GM18508 (cell line): Measurements from ENCODE around the gene MAPK8.
A peak's percentile ranks its signal among the peaks of the same experiment; 100 is the strongest.
"Not testable (repeated sequence)": the region's sequence is repeated elsewhere in the genome, so short reads cannot be mapped to it uniquely, and the experiment has no call there.

Experiments
- ATAC-seq: cut with Tn5 transposase; IDR thresholded peaks from one replicate; pipeline ENCODE4 v1.9.1; 2021; ENCODE audit warnings: moderate number of reproducible peaks; ENCODE audit not compliant: insufficient read depth, unreplicated experiment

The MAPK8 gene

GRCh38 chr10:48306265-48306869 is at the start of gene MAPK8:
Gene MAPK8 (plus strand): TSS chr10:48306677. CDS start chr10:48401661, 94,984 bp downstream.
- peak; percentile 40 for ATAC-seq

- no peak for ATAC-seq
Measured at GRCh38 chr10:48257407-48257961, 49.0 kb upstream of the MAPK8 start.

- no peak for ATAC-seq
Measured at GRCh38 chr10:48258105-48258504, 48.4 kb upstream of the MAPK8 start.

GRCh38 chr10:48266528-48266927 is 39.9 kb upstream of the MAPK8 start:
- ATAC-seq = no peak

- no peak for ATAC-seq
Measured at GRCh38 chr10:48271047-48271730, 35.3 kb upstream of the MAPK8 start.

- no peak for ATAC-seq
Measured at GRCh38 chr10:48272682-48273081, 33.8 kb upstream of the MAPK8 start.

GRCh38 chr10:48273741-48274140 is 32.7 kb upstream of the MAPK8 start:
- no peak for ATAC-seq

- ATAC-seq = no peak
Measured at GRCh38 chr10:48274636-48275035, 31.8 kb upstream of the MAPK8 start, which contains the start of gene FRMPD2. Gene FRMPD2 (minus strand): TSS chr10:48274696. CDS start chr10:48274567, 129 bp downstream.

- ATAC-seq = no peak
Measured at GRCh38 chr10:48277093-48277492, 29.4 kb upstream of the MAPK8 start.

- peak; percentile 80 for ATAC-seq
Measured at GRCh38 chr10:48279081-48279751, 27.3 kb upstream of the MAPK8 start.

- ATAC-seq = not testable (repeated sequence)
Measured at GRCh38 chr10:48281697-48282096, 24.8 kb upstream of the MAPK8 start.

GRCh38 chr10:48282829-48283228 is 23.6 kb upstream of the MAPK8 start:
- peak; percentile 68 for ATAC-seq

GRCh38 chr10:48284002-48284546 is 22.4 kb upstream of the MAPK8 start:
- no peak for ATAC-seq

GRCh38 chr10:48284811-48285210 is 21.7 kb upstream of the MAPK8 start:
- ATAC-seq = no peak

- ATAC-seq = no peak
Measured at GRCh38 chr10:48285710-48286109, 20.8 kb upstream of the MAPK8 start.

- ATAC-seq = no peak
Measured at GRCh38 chr10:48286356-48286755, 20.1 kb upstream of the MAPK8 start.

- ATAC-seq = peak; percentile 42
Measured at GRCh38 chr10:48287417-48288391, 18.8 kb upstream of the MAPK8 start.

- ATAC-seq = no peak
Measured at GRCh38 chr10:48288661-48289060, 17.8 kb upstream of the MAPK8 start.

- ATAC-seq = no peak
Measured at GRCh38 chr10:48289501-48290238, 16.8 kb upstream of the MAPK8 start.
